Gastrocnemius medialis (tissue), 4 donors: ENCODE measurements around the gene CHP1. TPM values are rescaled to one million over a fixed set of nuclear protein-coding genes. Genes with fewer than 3 reads are reported as not detected.

Experiments
- ATAC-seq, 2 donors: fragments of 150-250 bp; one replicate each; pipeline ENCODE4 v1.9.1; 2016
- DNase-seq, 2 donors: peaks; one replicate each; pipeline ENCODE4 v3.0.0-alpha.2; 2019
- H3K27ac ChIP-seq, 4 donors: fragments of 200-600 bp; sonication (generic); 1 replicate in 1 of 4; 2 replicates in 3 of 4; pipeline ENCODE4 v1.5.1; 2016 to 2018; ENCODE audit warnings: mild to moderate bottlenecking in 2 of 4, moderate library complexity in 1 of 4
- H3K27me3 ChIP-seq, 3 donors: fragments of 200-600 bp; sonication (generic) in 2 of 3; 1 replicate in 1 of 3; 2 replicates in 2 of 3; pipeline versions ENCODE4 v1.5.1 to v1.6.0; 2016 to 2019; ENCODE audit warnings: mild to moderate bottlenecking in 1 of 3, moderate library complexity in 1 of 3
- H3K36me3 ChIP-seq, 2 donors: fragments of 200-600 bp; sonication (generic) in 1 of 2; one replicate each; pipeline ENCODE4 v1.5.1; 2017 to 2018
- H3K4me1 ChIP-seq, 2 donors: fragments of 200-600 bp; sonication (generic) in 1 of 2; one replicate each; pipeline ENCODE4 v1.5.1; 2016 to 2017; ENCODE audit warnings: mild to moderate bottlenecking in 2 of 2
- H3K4me3 ChIP-seq, 4 donors: fragments of 200-600 bp; sonication (generic) in 3 of 4; 1 replicate in 1 of 4; 2 replicates in 3 of 4; pipeline ENCODE4 v1.5.1; 2016 to 2019; ENCODE audit warnings: mild to moderate bottlenecking in 2 of 4
- H3K9me3 ChIP-seq, 3 donors: fragments of 200-600 bp; sonication (generic) in 2 of 3; 1 replicate in 1 of 3; 2 replicates in 2 of 3; pipeline ENCODE4 v1.5.1; 2016 to 2019
- CTCF ChIP-seq, 5 experiments: fragments of 450-650 bp in 3 of 5; fragments of 200-600 bp in 2 of 5; sonication (generic) in 2 of 5; IDR thresholded peaks in 4 of 5; conservative IDR thresholded peaks in 1 of 5; 1 replicate in 4 of 5; 2 replicates in 1 of 5; pipeline ENCODE4 v1.5.1; 2016 to 2019; ENCODE audit warnings: antibody characterized with exemption in 5 of 5, mild to moderate bottlenecking in 3 of 5, moderate library complexity in 3 of 5
- POLR2A ChIP-seq, 2 donors: fragments of 450-650 bp; IDR thresholded peaks; one replicate each; pipeline ENCODE4 v1.6.1; 2017; ENCODE audit warnings: antibody characterized with exemption in 2 of 2, mild to moderate bottlenecking in 2 of 2, moderate library complexity in 2 of 2
- in situ Hi-C, 4 donors: fragments of 200-750 bp; cut with MboI; loops; one replicate each; pipeline versions ENCODE4 v1.15.0 to v1.8.0; 2017; ENCODE audit warnings: low sequenced_read_pairs in 4 of 4
- intact Hi-C: fragments of 100-400 bp; cut with DNase I; formaldehyde crosslinking; loops from one replicate; pipeline ENCODE4 v1.15.1; 2023; ENCODE audit warnings: low total_unique reads
- total RNA-seq, 4 donors: library from RNA; depleted of rRNA; stranded (reverse); fragments of >200 nt; gene quantifications; one replicate each; pipeline versions ENCODE4 v1.1.0 to v1.2.3, GENCODE V29; 2016

Gene CHP1
- total RNA-seq, 4 donors from 2014 or later: 208 to 293 (median 266) TPM

- Histone ChIP-seq H3K9me3 (no peaks in the 10 kb centered on the region), H3K36me3 (peaks cover 5 to 26% of the 10 kb centered on the region in 2 donors), H3K4me3 (no peak overlapping the region), H3K27ac (no peak overlapping the region), H3K4me1 (peaks cover 5% of the 10 kb centered on the region in 2 donors), H3K27me3 (no peaks in the 10 kb centered on the region)
- intact Hi-C loops (no loop called here), in situ Hi-C loops (no loop called here)
- ATAC-seq: no peak
- no peak for DNase-seq
- no peak for TF ChIP-seq POLR2A (IDR thresholded peaks at IDR 0.05)
- TF ChIP-seq CTCF (IDR thresholded peaks at IDR 0.05 in 4 of 5, conservative IDR thresholded peaks at IDR 0.05 in 1 of 5): no peak
Measured at GRCh38 chr15:41251411-41251810, 20.3 kb downstream of the CHP1 start.

GRCh38 chr15:41254560-41254959 is 23.5 kb downstream of the CHP1 start:
- H3K36me3 ChIP-seq: peaks cover 5 to 30% of the 10 kb centered on the region in 2 donors
- TF ChIP-seq CTCF (IDR thresholded peaks at IDR 0.05 in 4 of 5, conservative IDR thresholded peaks at IDR 0.05 in 1 of 5) (no peak), POLR2A (IDR thresholded peaks at IDR 0.05) (no peak)
- H3K4me1 ChIP-seq: peaks cover 16 to 19% of the 10 kb centered on the region in 2 donors
- H3K27me3 ChIP-seq: no peaks in the 10 kb centered on the region
- no peak overlapping the region for H3K4me3 ChIP-seq
- H3K27ac ChIP-seq: no peak overlapping the region
- DNase-seq (no peak), ATAC-seq (no peak)
- in situ Hi-C loops (no loop called here), intact Hi-C loops (no loop called here)
- H3K9me3 ChIP-seq: no peaks in the 10 kb centered on the region

- Histone ChIP-seq H3K4me1 (peaks cover 18% of the 10 kb centered on the region in 2 donors), H3K4me3 (no peak overlapping the region), H3K9me3 (no peaks in the 10 kb centered on the region), H3K36me3 (peaks cover 5 to 30% of the 10 kb centered on the region in 2 donors), H3K27ac (no peak overlapping the region), H3K27me3 (no peaks in the 10 kb centered on the region)
- in situ Hi-C loops: no loop called here
- no peak for ATAC-seq
- TF ChIP-seq POLR2A (IDR thresholded peaks at IDR 0.05): no peak
- no peak for TF ChIP-seq CTCF (IDR thresholded peaks at IDR 0.05 in 4 of 5, conservative IDR thresholded peaks at IDR 0.05 in 1 of 5)
- intact Hi-C loops: no loop called here
- DNase-seq: no peak
Measured at GRCh38 chr15:41256103-41256502, 25.0 kb downstream of the CHP1 start.

- H3K36me3 ChIP-seq: peaks cover 5 to 30% of the 10 kb centered on the region in 2 donors
- DNase-seq: no peak
- H3K4me3 ChIP-seq: no peak overlapping the region
- no peaks in the 10 kb centered on the region for H3K27me3 ChIP-seq
- in situ Hi-C loops (no loop called here), intact Hi-C loops (no loop called here)
- peaks cover 18% of the 10 kb centered on the region in 2 donors for H3K4me1 ChIP-seq
- ATAC-seq: no peak
- no peak overlapping the region for H3K27ac ChIP-seq
- TF ChIP-seq POLR2A (IDR thresholded peaks at IDR 0.05) (no peak), CTCF (IDR thresholded peaks at IDR 0.05 in 4 of 5, conservative IDR thresholded peaks at IDR 0.05 in 1 of 5) (no peak)
- H3K9me3 ChIP-seq: no peaks in the 10 kb centered on the region
Measured at GRCh38 chr15:41256577-41257038, 25.5 kb downstream of the CHP1 start.
